Measurements from ENCODE around the gene ASIP.

DNA sequence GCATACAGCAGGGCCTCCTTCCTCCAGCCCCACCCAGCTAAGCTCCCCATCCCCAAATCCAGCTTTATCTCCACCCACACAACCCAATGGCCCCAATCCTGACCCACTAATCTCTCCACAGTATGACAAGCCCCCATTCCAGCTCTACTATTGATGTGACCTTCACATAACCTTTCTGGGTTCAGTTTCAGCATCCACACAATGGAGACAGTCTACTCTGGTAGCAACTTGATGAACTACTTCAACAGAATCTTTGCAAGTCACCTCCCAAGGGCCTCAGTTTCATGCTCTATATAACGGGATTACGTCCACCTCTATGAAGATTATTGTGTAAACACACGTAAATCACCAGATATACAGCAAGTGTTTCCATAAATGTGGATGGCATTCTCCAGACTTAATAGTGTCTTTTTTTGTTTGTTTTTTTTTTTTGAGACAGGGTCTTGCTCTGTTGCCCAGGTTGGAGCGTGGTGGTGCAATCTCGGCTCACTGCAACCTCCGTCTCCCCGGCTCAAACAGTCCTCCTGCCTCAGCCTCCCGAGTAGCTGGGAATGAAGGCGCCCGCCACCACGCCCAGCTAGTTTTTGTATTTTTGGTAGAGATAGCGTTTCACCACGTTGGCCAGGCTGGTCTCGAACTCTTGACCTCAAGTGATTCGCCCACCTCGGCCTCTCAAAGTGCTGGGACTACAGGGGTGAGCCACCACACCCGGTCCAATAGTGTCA lies 60.5 kb downstream of the ASIP start:
- TF ChIP-seq, protein P1, sequence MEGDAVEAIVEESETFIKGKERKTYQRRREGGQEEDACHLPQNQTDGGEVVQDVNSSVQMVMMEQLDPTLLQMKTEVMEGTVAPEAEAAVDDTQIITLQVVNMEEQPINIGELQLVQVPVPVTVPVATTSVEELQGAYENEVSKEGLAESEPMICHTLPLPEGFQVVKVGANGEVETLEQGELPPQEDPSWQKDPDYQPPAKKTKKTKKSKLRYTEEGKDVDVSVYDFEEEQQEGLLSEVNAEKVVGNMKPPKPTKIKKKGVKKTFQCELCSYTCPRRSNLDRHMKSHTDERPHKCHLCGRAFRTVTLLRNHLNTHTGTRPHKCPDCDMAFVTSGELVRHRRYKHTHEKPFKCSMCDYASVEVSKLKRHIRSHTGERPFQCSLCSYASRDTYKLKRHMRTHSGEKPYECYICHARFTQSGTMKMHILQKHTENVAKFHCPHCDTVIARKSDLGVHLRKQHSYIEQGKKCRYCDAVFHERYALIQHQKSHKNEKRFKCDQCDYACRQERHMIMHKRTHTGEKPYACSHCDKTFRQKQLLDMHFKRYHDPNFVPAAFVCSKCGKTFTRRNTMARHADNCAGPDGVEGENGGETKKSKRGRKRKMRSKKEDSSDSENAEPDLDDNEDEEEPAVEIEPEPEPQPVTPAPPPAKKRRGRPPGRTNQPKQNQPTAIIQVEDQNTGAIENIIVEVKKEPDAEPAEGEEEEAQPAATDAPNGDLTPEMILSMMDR (conservative IDR thresholded peaks at IDR 0.05; ENCODE audit: low read depth, low read length): no peak
- TF ChIP-seq EZH2 (IDR thresholded peaks at IDR 0.05; ENCODE audit: borderline replicate concordance, low read depth, low read length, poor library complexity, severe bottlenecking): no peak

Data from A673 (cell line).